ENCODE results near the gene ZNF569. TPM values are rescaled to one million over a fixed set of nuclear protein-coding genes. Genes with fewer than 3 reads are reported as not detected.
"Not testable (repeated sequence)": the region's sequence is repeated elsewhere in the genome, so short reads cannot be mapped to it uniquely, and the experiment has no call there.

Gene ZNF569
- total RNA-seq, 2 experiments from 2014 or later: 7.5 to 11.3 TPM

GRCh38 chr19:37403403-37403802, 63.8 kb downstream of the ZNF569 start:
- no peak overlapping the region for H3K4me3 Mint-ChIP-seq
- no peak for ATAC-seq
- peaks cover 60% of the 10 kb centered on the region for H3K9me3 Mint-ChIP-seq
- DNase-seq: no peak
- ChIA-PET CTCF (no interaction called here), POLR2A (no interaction called here)
- intact Hi-C loops (cut with micrococcal nuclease): no loop called here
- no peaks in the 10 kb centered on the region for H3K4me1 Mint-ChIP-seq (ENCODE audit: low read depth)
- TF ChIP-seq CTCF (IDR thresholded peaks at IDR 0.05): no peak
- no peaks in the 10 kb centered on the region for H3K27me3 Mint-ChIP-seq
- H3K36me3 Mint-ChIP-seq (ENCODE audit: low read depth): peaks cover 20% of the 10 kb centered on the region
- H3K27ac Mint-ChIP-seq: no peak overlapping the region

GRCh38 chr19:37401078-37401477, 66.2 kb downstream of the ZNF569 start:
- ChIA-PET POLR2A (interaction anchor here (0.9 kb wide), 1 partner anchor 33 kb away, joined by 3 read pairs; no protein-coding TSS in a partner anchor), CTCF (no interaction called here)
- TF ChIP-seq CTCF (IDR thresholded peaks at IDR 0.05): no peak
- Mint-ChIP-seq H3K9me3 (peaks cover 49% of the 10 kb centered on the region), H3K27me3 (no peaks in the 10 kb centered on the region), H3K4me1 (ENCODE audit: low read depth) (no peaks in the 10 kb centered on the region), H3K36me3 (ENCODE audit: low read depth) (peaks cover 18% of the 10 kb centered on the region), H3K27ac (no peak overlapping the region), H3K4me3 (no peak overlapping the region)
- intact Hi-C loops (cut with micrococcal nuclease): no loop called here
- ATAC-seq: no peak
- DNase-seq: no peak

GRCh38 chr19:37391399-37391798, 75.8 kb downstream of the ZNF569 start:
- Mint-ChIP-seq H3K9me3 (peaks cover 55% of the 10 kb centered on the region), H3K36me3 (ENCODE audit: low read depth) (peaks cover 56% of the 10 kb centered on the region)
- CTCF ChIA-PET; H3K27me3 Mint-ChIP-seq; intact Hi-C loops (cut with micrococcal nuclease); H3K4me1 Mint-ChIP-seq (ENCODE audit: low read depth); DNase-seq; H3K27ac Mint-ChIP-seq; H3K4me3 Mint-ChIP-seq; ATAC-seq; POLR2A ChIA-PET: not testable (repeated sequence)

- ATAC-seq (no peak), DNase-seq (no peak)
- ChIA-PET CTCF (no interaction called here), POLR2A (no interaction called here)
- no peak overlapping the region for H3K27ac Mint-ChIP-seq
- H3K4me1 Mint-ChIP-seq (ENCODE audit: low read depth): no peaks in the 10 kb centered on the region
- no peak for TF ChIP-seq CTCF (IDR thresholded peaks at IDR 0.05)
- H3K36me3 Mint-ChIP-seq (ENCODE audit: low read depth): peaks cover 69% of the 10 kb centered on the region
- intact Hi-C loops (cut with micrococcal nuclease): no loop called here
- H3K4me3 Mint-ChIP-seq: no peak overlapping the region
- H3K27me3 Mint-ChIP-seq: no peaks in the 10 kb centered on the region
- H3K9me3 Mint-ChIP-seq: peaks cover 55% of the 10 kb centered on the region
Measured at GRCh38 chr19:37389234-37389633, 78.0 kb downstream of the ZNF569 start.

- intact Hi-C loops (cut with micrococcal nuclease): no loop called here
- ATAC-seq (peak; percentile 98), DNase-seq (peak; percentile 98)
- Mint-ChIP-seq H3K4me3 (peak within 1 kb of the TSS; percentile 98), H3K4me1 (ENCODE audit: low read depth) (peaks cover 15% of the 10 kb centered on the region), H3K9me3 (peaks cover 10% of the 10 kb centered on the region), H3K27me3 (no peaks in the 10 kb centered on the region), H3K27ac (peak within 1 kb of the TSS; percentile 96), H3K36me3 (ENCODE audit: low read depth) (peaks cover 9% of the 10 kb centered on the region)
- TF ChIP-seq CTCF (IDR thresholded peaks at IDR 0.05): no peak
- ChIA-PET POLR2A (interaction anchor here (0.6 to 2.1 kb wide), 8 partner anchors 9 to 293 kb away, joined by 3 to 11 read pairs (median 3); partner anchors contain the start of genes ZNF569 and ZNF793), CTCF (interaction anchor here (1.0 kb wide), 1 partner anchor 97 kb away, joined by 3 read pairs; the partner anchor contains the start of gene ZNF569)
Measured at GRCh38 chr19:37370880-37371661, 96.2 kb downstream of the ZNF569 start, which contains the start of gene ZNF527. Gene ZNF527 (plus strand): TSS chr19:37371099. CDS start chr19:37374199, 3,100 bp downstream.

- H3K4me3 Mint-ChIP-seq: peak overlapping the region; percentile 98
- ATAC-seq: peak; percentile 50
Measured at GRCh38 chr19:37370386-37370879, 96.8 kb downstream of the ZNF569 start.

More at GRCh38 chr19:37370386-37370879, 96.8 kb downstream of the ZNF569 start:
- peaks cover 15% of the 10 kb centered on the region for H3K4me1 Mint-ChIP-seq (ENCODE audit: low read depth)
- peak overlapping the region; percentile 96 for H3K27ac Mint-ChIP-seq
- POLR2A ChIA-PET: interaction anchor here (0.6 to 2.1 kb wide), 7 partner anchors 9 to 293 kb away, joined by 3 to 11 read pairs (median 3); partner anchors contain the start of genes ZNF569 and ZNF793
- CTCF ChIA-PET: interaction anchor here (1.0 kb wide), 1 partner anchor 97 kb away, joined by 3 read pairs; the partner anchor contains the start of gene ZNF569
- H3K9me3 Mint-ChIP-seq: peaks cover 14% of the 10 kb centered on the region
- H3K27me3 Mint-ChIP-seq; intact Hi-C loops (cut with micrococcal nuclease): not testable (repeated sequence)
- peak; percentile 66 for DNase-seq
- H3K36me3 Mint-ChIP-seq (ENCODE audit: low read depth): peaks cover 11% of the 10 kb centered on the region
